Gastrocnemius medialis (tissue), 4 donors: Measurements from ENCODE around the gene CTNNA2.

Experiments
- POLR2A ChIP-seq, 2 donors: fragments of 450-650 bp; IDR thresholded peaks; one replicate each; pipeline ENCODE4 v1.6.1; 2017; ENCODE audit warnings: antibody characterized with exemption in 2 of 2, mild to moderate bottlenecking in 2 of 2, moderate library complexity in 2 of 2
- TF ChIP-seq, protein P1 (sequence below), 5 experiments: fragments of 450-650 bp in 3 of 5; fragments of 200-600 bp in 2 of 5; sonication (generic) in 2 of 5; IDR thresholded peaks in 4 of 5; conservative IDR thresholded peaks in 1 of 5; 1 replicate in 4 of 5; 2 replicates in 1 of 5; pipeline ENCODE4 v1.5.1; 2016 to 2019; ENCODE audit warnings: antibody characterized with exemption in 5 of 5, mild to moderate bottlenecking in 3 of 5, moderate library complexity in 3 of 5

DNA sequence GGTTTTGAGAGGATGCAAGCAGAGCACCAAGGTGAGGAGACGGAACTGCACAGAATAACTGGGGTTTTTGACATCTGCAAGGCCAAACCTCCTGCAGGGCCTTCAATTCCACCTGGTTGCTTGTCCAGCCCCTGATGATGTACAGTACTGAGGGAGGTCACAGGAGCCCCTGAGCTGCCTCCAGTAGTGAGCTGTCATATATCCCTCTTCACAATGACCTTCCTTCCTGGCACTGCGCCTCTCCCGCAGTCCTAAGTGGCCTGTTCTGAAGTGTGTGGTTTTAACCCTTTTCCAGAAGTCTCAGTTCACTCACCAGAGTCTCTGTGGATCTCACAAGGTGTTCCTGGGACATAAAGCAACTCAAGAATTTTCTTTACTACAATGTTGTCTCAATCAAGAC is 746.4 kb downstream of the CTNNA2 start:
- no peak for TF ChIP-seq POLR2A (IDR thresholded peaks at IDR 0.05)
- TF ChIP-seq, protein P1, sequence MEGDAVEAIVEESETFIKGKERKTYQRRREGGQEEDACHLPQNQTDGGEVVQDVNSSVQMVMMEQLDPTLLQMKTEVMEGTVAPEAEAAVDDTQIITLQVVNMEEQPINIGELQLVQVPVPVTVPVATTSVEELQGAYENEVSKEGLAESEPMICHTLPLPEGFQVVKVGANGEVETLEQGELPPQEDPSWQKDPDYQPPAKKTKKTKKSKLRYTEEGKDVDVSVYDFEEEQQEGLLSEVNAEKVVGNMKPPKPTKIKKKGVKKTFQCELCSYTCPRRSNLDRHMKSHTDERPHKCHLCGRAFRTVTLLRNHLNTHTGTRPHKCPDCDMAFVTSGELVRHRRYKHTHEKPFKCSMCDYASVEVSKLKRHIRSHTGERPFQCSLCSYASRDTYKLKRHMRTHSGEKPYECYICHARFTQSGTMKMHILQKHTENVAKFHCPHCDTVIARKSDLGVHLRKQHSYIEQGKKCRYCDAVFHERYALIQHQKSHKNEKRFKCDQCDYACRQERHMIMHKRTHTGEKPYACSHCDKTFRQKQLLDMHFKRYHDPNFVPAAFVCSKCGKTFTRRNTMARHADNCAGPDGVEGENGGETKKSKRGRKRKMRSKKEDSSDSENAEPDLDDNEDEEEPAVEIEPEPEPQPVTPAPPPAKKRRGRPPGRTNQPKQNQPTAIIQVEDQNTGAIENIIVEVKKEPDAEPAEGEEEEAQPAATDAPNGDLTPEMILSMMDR (IDR thresholded peaks at IDR 0.05 in 4 of 5, conservative IDR thresholded peaks at IDR 0.05 in 1 of 5): no peak
